Keratinocyte (primary cell): ENCODE measurements around the gene AMMECR1. TPM values are rescaled to one million over a fixed set of nuclear protein-coding genes. Genes with fewer than 3 reads are reported as not detected.

Experiments
- DNase-seq: peaks from one replicate; pipeline ENCODE4 v3.0.0-alpha.2; 2011; ENCODE audit warnings: low read depth, missing footprints, low spot score
- FAIRE-seq: peaks from 2 replicates; lab custom pipeline; 2011; peaks lifted over from hg19 to GRCh38; lab: Jason Lieb, UNC
- H2AFZ ChIP-seq: 2 replicates; pipeline ENCODE4 v1.6.0; 2012; ENCODE audit warnings: low read length, control low read depth, inconsistent platforms; ENCODE audit not compliant: control insufficient read depth
- H3K27ac ChIP-seq: 2 replicates; pipeline ENCODE4 v1.5.1; 2011; ENCODE audit warnings: low read length; ENCODE audit not compliant: control insufficient read depth, insufficient read depth
- H3K27me3 ChIP-seq: 3 replicates; pipeline ENCODE4 v1.6.0; 2011; ENCODE audit warnings: low read length; ENCODE audit not compliant: control insufficient read depth, insufficient read depth; ENCODE audit errors: extremely low read depth
- H3K36me3 ChIP-seq, 2 experiments: 2 replicates in 1 of 2; 3 replicates in 1 of 2; pipeline ENCODE4 v1.5.1; 2011; ENCODE audit warnings: low read length in 2 of 2, mild to moderate bottlenecking in 1 of 2; ENCODE audit not compliant: control insufficient read depth in 2 of 2, insufficient read depth in 2 of 2; ENCODE audit errors: extremely low read depth in 1 of 2
- H3K4me1 ChIP-seq: 3 replicates; pipeline ENCODE4 v1.5.1; 2011; ENCODE audit warnings: low read length; ENCODE audit not compliant: control insufficient read depth, insufficient read depth; ENCODE audit errors: extremely low read depth
- H3K4me2 ChIP-seq: 3 replicates; pipeline ENCODE4 v1.6.0; 2011; ENCODE audit warnings: low read depth, low read length; ENCODE audit not compliant: control insufficient read depth, insufficient read depth; ENCODE audit errors: extremely low read depth
- H3K4me3 ChIP-seq, 3 experiments: fragments of 200-600 bp in 1 of 3; sonication (generic) in 1 of 3; 2 replicates in 2 of 3; 3 replicates in 1 of 3; pipeline ENCODE4 v1.5.1; 2011 to 2016; ENCODE audit warnings: low read length in 3 of 3, mild to moderate bottlenecking in 3 of 3, control low read depth in 2 of 3, inconsistent platforms in 1 of 3, low read depth in 1 of 3, mixed read lengths in 1 of 3, mixed run types in 1 of 3, moderate library complexity in 1 of 3; ENCODE audit not compliant: control insufficient read depth in 2 of 3, insufficient read depth in 2 of 3; ENCODE audit errors: extremely low read depth in 1 of 3
- H3K79me2 ChIP-seq: 2 replicates; pipeline ENCODE4 v1.6.0; 2012; ENCODE audit warnings: low read length; ENCODE audit not compliant: control insufficient read depth, insufficient read depth
- H3K9ac ChIP-seq: 3 replicates; pipeline ENCODE4 v1.6.0; 2011; ENCODE audit warnings: low read length; ENCODE audit not compliant: control insufficient read depth, insufficient read depth; ENCODE audit errors: extremely low read depth
- H3K9me1 ChIP-seq: 3 replicates; pipeline ENCODE4 v1.6.0; 2011; ENCODE audit warnings: low read length; ENCODE audit not compliant: control insufficient read depth, insufficient read depth; ENCODE audit errors: extremely low read depth
- H3K9me3 ChIP-seq: 2 replicates; pipeline ENCODE4 v1.5.1; 2012; ENCODE audit warnings: low read depth, low read length; ENCODE audit not compliant: control insufficient read depth
- H4K20me1 ChIP-seq: 3 replicates; pipeline ENCODE4 v1.6.0; 2011; ENCODE audit warnings: low read length; ENCODE audit not compliant: control insufficient read depth, insufficient read depth; ENCODE audit errors: extremely low read depth
- CTCF ChIP-seq, 3 experiments: IDR thresholded peaks in 1 of 3; conservative IDR thresholded peaks in 1 of 3; optimal IDR thresholded peaks in 1 of 3; 2 replicates in 2 of 3; 3 replicates in 1 of 3; pipeline versions ENCODE3 to v1.5.1; 2011; ENCODE audit warnings: low read length in 3 of 3, mild to moderate bottlenecking in 3 of 3, moderate library complexity in 2 of 3, control low read depth in 1 of 3, inconsistent platforms in 1 of 3; ENCODE audit not compliant: insufficient read depth in 2 of 3; ENCODE audit errors: extremely low read depth in 1 of 3
- EZH2 ChIP-seq: IDR thresholded peaks from one replicate; pipeline ENCODE4 v1.6.1; 2012; ENCODE audit warnings: inconsistent platforms, mild to moderate bottlenecking, low read length, moderate library complexity
- dilution Hi-C: fragments of 300-500 bp; cut with MboI; formaldehyde crosslinking; loops from one replicate; pipeline ENCODE4 v1.7.0; 2020; ENCODE audit warnings: low sequenced_read_pairs; ENCODE audit not compliant: extremely low pct_ligation_motif_present
- polyA plus RNA-seq, 5 experiments: library from polyadenylated mRNA; depleted of rRNA in 3 of 5; stranded (reverse) in 3 of 5; stranded (forward) in 1 of 5; unstranded in 1 of 5; fragments of >200 nt; gene quantifications; 1 replicate in 1 of 5; 2 replicates in 3 of 5; 3 replicates in 1 of 5; pipeline versions ENCODE4 v1.2.1 to v1.2.3, GENCODE V29; 2011 to 2012; ENCODE audit warnings: missing spikeins in 2 of 5, low read depth in 1 of 5, low replicate concordance in 1 of 5

The AMMECR1 gene
- polyA plus RNA-seq, 1 donor (not counting 4 experiments of a cell fraction or from before 2014, with no cell fraction given) = 15.5 TPM

- Histone ChIP-seq H2AFZ (no peak overlapping the region), H3K79me2 (peaks cover 9% of the 10 kb centered on the region), H3K27me3 (no peaks in the 10 kb centered on the region), H3K9ac (no peak overlapping the region), H3K36me3 (no peaks in the 10 kb centered on the region), H3K9me1 (no peaks in the 10 kb centered on the region), H3K4me2 (no peak overlapping the region), H3K4me3 (no peak overlapping the region), H4K20me1 (no peaks in the 10 kb centered on the region), H3K9me3 (no peaks in the 10 kb centered on the region), H3K4me1 (peaks cover 30% of the 10 kb centered on the region), H3K27ac (no peak overlapping the region)
- TF ChIP-seq EZH2 (no peak), CTCF (optimal IDR thresholded peaks at IDR 0.05 in 1 of 3, IDR thresholded peaks at IDR 0.05 in 1 of 3, conservative IDR thresholded peaks at IDR 0.05 in 1 of 3; ENCODE audit: extremely low read depth in 1 of 3, insufficient read depth in 2 of 3, low read length in 3 of 3) (no peak)
- dilution Hi-C loops = no loop called here
- FAIRE-seq (no peak), DNase-seq (no peak)
These were observed 72.9 kb downstream of the AMMECR1 start for GRCh38 chrX:110245011-110245410.

GRCh38 chrX:110242371-110242770, 75.5 kb downstream of the AMMECR1 start:
- H3K27ac ChIP-seq = peak overlapping the region; percentile 78
- H3K9me1 ChIP-seq = no peaks in the 10 kb centered on the region
- DNase-seq = no peak

More at GRCh38 chrX:110242371-110242770, 75.5 kb downstream of the AMMECR1 start:
- Histone ChIP-seq H3K9me3 (no peaks in the 10 kb centered on the region), H3K79me2 (peaks cover 9% of the 10 kb centered on the region), H4K20me1 (no peaks in the 10 kb centered on the region), H3K36me3 (no peaks in the 10 kb centered on the region), H3K27me3 (no peaks in the 10 kb centered on the region), H3K9ac (no peak overlapping the region), H3K4me3 (peak overlapping the region in 1 of 3 experiments; percentile 14), H3K4me1 (peaks cover 26% of the 10 kb centered on the region), H3K4me2 (peak overlapping the region; percentile 75), H2AFZ (no peak overlapping the region)
- FAIRE-seq = no peak
- dilution Hi-C loops = no loop called here
- TF ChIP-seq CTCF (optimal IDR thresholded peaks at IDR 0.05 in 1 of 3, IDR thresholded peaks at IDR 0.05 in 1 of 3, conservative IDR thresholded peaks at IDR 0.05 in 1 of 3; ENCODE audit: extremely low read depth in 1 of 3, insufficient read depth in 2 of 3, low read length in 3 of 3) (no peak), EZH2 (no peak)
